PC-3 (cell line): ENCODE data around the gene METTL24. TPM values are rescaled to one million over a fixed set of nuclear protein-coding genes. Genes with fewer than 3 reads are reported as not detected.

Experiments used
- ATAC-seq: fragments of 200-7000 bp; cut with Tn5 transposase; 2 replicates; pipeline ENCODE4 v1.9.1; 2020; ENCODE audit warnings: mild to moderate bottlenecking, moderate library complexity
- BruUV-seq: library from RNA; stranded (reverse); fragments of 400-500 nt; replicated peaks from 2 replicates; lab custom pipeline; 2021; lab: Mats Ljungman, UMichigan
- CTCF ChIA-PET: fragments of 300-600 bp; sonication (Branson Sonifier 250); formaldehyde crosslinking; loops from one replicate; lab custom pipeline; 2022; ENCODE audit warnings: antibody characterized with exemption; lab: Charles Lee
- POLR2A ChIA-PET: fragments of 300-600 bp; sonication (Branson Sonifier 250); formaldehyde crosslinking; loops from one replicate; lab custom pipeline; 2022; ENCODE audit warnings: antibody characterized with exemption; ENCODE audit not compliant: unreplicated experiment; lab: Charles Lee
- DNase-seq: peaks from one replicate; pipeline ENCODE4 v3.0.0-alpha.2; 2015
- H2AFZ ChIP-seq: fragments of 300-600 bp; sonication (generic); 2 replicates; pipeline ENCODE4 v1.6.0; 2016; ENCODE audit warnings: antibody characterized with exemption, low read length
- H3F3A ChIP-seq: fragments of 300-600 bp; sonication (generic); one replicate; pipeline ENCODE4 v1.6.0; 2017; ENCODE audit warnings: antibody characterized with exemption, low read length, control low read depth, mild to moderate bottlenecking; ENCODE audit not compliant: unreplicated experiment
- H3K27ac ChIP-seq: fragments of 300-600 bp; sonication (generic); 2 replicates; pipeline ENCODE4 v1.5.1; 2016; ENCODE audit warnings: mild to moderate bottlenecking, low read length
- H3K27me3 ChIP-seq: fragments of 300-600 bp; sonication (generic); 2 replicates; pipeline ENCODE4 v1.6.1; 2016; ENCODE audit warnings: low read length, mixed read lengths
- H3K36me3 ChIP-seq: fragments of 300-600 bp; sonication (generic); 2 replicates; pipeline ENCODE4 v1.6.1; 2016; ENCODE audit warnings: low read depth, mixed run types, low read length, mixed read lengths
- H3K4me1 ChIP-seq: fragments of 300-600 bp; sonication (generic); 2 replicates; pipeline ENCODE4 v1.5.1; 2016; ENCODE audit warnings: low read length; ENCODE audit not compliant: insufficient read depth
- H3K4me2 ChIP-seq: fragments of 300-600 bp; sonication (generic); 2 replicates; pipeline ENCODE4 v1.6.0; 2016; ENCODE audit warnings: low read length
- H3K4me3 ChIP-seq: fragments of 300-600 bp; sonication (generic); 2 replicates; pipeline ENCODE4 v1.5.1; 2016; ENCODE audit warnings: mild to moderate bottlenecking, low read length, mixed read lengths
- H3K79me2 ChIP-seq: fragments of 300-600 bp; sonication (generic); 2 replicates; pipeline ENCODE4 v1.6.1; 2017; ENCODE audit warnings: low read length, mixed read lengths
- H3K9ac ChIP-seq: fragments of 300-600 bp; sonication (generic); 2 replicates; pipeline ENCODE4 v1.6.0; 2016; ENCODE audit warnings: mild to moderate bottlenecking, low read length
- H3K9me2 ChIP-seq: fragments of 300-600 bp; sonication (generic); replicated peaks from 2 replicates; pipeline ENCODE4 v1.6.1; 2016; ENCODE audit warnings: mixed run types, low read length, mixed read lengths
- H3K9me3 ChIP-seq: fragments of 300-600 bp; sonication (generic); 2 replicates; pipeline ENCODE4 v1.6.1; 2016; ENCODE audit warnings: low read length, mixed read lengths
- H4K20me1 ChIP-seq: fragments of 300-600 bp; sonication (generic); 2 replicates; pipeline ENCODE4 v1.6.1; 2016; ENCODE audit warnings: low read length, mixed read lengths
- EZH2 ChIP-seq: fragments of 300-600 bp; sonication (generic); IDR thresholded peaks from one replicate; pipeline ENCODE4 v1.6.1; 2017; ENCODE audit warnings: antibody characterized with exemption, mild to moderate bottlenecking, low read length; ENCODE audit not compliant: unreplicated experiment
- EZH2phosphoT487 ChIP-seq: fragments of 300-600 bp; sonication (generic); IDR thresholded peaks from 2 replicates; pipeline ENCODE4 v1.6.1; 2018; ENCODE audit warnings: mild to moderate bottlenecking, antibody characterized with exemption, low read length, borderline replicate concordance
- intact Hi-C: fragments of 100-400 bp; cut with micrococcal nuclease; formaldehyde crosslinking; loops from 2 replicates; pipeline ENCODE4 v1.9.0; 2023
- total RNA-seq: library from RNA; depleted of rRNA; stranded (reverse); fragments of >200 nt; gene quantifications from 2 replicates; pipeline ENCODE4 v1.2.3, GENCODE V29; 2014
- TF ChIP-seq, protein P1 (sequence below): fragments of 300-600 bp; sonication (generic); conservative IDR thresholded peaks from 2 replicates; pipeline ENCODE4 v1.5.1; 2017; ENCODE audit warnings: antibody characterized with exemption, low read depth, mild to moderate bottlenecking, low read length

Gene METTL24
- total RNA-seq, 1 experiment from 2014 or later = not detected

DNA sequence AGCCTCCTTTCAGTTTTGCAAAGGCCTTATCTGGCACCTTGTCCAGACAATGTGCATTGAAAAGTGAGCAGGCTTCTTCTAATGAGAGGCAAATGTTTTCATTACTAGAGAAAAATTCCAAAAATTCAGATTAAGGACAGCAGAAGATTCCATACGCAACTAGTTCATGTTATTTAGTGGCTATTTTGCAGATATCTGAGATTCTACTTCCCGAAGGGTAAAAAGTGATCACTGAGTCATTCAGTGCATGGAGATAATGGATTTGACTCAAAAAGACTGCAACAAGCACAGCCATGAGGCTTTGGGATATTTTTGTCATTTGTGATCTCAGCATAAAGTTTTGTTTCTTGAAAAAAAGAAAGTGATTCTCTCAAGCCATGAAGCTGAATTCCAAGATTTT is 29.9 kb downstream of the METTL24 start:
- no peaks in the 10 kb centered on the region for H3F3A ChIP-seq
- H3K9ac ChIP-seq = no peak overlapping the region
- TF ChIP-seq, protein P1, sequence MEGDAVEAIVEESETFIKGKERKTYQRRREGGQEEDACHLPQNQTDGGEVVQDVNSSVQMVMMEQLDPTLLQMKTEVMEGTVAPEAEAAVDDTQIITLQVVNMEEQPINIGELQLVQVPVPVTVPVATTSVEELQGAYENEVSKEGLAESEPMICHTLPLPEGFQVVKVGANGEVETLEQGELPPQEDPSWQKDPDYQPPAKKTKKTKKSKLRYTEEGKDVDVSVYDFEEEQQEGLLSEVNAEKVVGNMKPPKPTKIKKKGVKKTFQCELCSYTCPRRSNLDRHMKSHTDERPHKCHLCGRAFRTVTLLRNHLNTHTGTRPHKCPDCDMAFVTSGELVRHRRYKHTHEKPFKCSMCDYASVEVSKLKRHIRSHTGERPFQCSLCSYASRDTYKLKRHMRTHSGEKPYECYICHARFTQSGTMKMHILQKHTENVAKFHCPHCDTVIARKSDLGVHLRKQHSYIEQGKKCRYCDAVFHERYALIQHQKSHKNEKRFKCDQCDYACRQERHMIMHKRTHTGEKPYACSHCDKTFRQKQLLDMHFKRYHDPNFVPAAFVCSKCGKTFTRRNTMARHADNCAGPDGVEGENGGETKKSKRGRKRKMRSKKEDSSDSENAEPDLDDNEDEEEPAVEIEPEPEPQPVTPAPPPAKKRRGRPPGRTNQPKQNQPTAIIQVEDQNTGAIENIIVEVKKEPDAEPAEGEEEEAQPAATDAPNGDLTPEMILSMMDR = no peak
- TF ChIP-seq EZH2 (no peak), EZH2phosphoT487 (no peak)
- H2AFZ ChIP-seq = no peak overlapping the region
- H3K36me3 ChIP-seq = no peaks in the 10 kb centered on the region
- H3K27me3 ChIP-seq = no peaks in the 10 kb centered on the region
- no peaks in the 10 kb centered on the region for H3K9me2 ChIP-seq
- no peaks in the 10 kb centered on the region for H4K20me1 ChIP-seq
- H3K79me2 ChIP-seq = no peaks in the 10 kb centered on the region
- ChIA-PET POLR2A (no interaction called here), CTCF (no interaction called here)
- H3K4me2 ChIP-seq = no peak overlapping the region
- no peak overlapping the region for H3K4me3 ChIP-seq
- intact Hi-C loops = no loop called here
- no peak overlapping the region for H3K27ac ChIP-seq
- no TSS peak for BruUV-seq
- ATAC-seq (no peak), DNase-seq (no peak)
- peaks cover 16% of the 10 kb centered on the region for H3K4me1 ChIP-seq
- no peaks in the 10 kb centered on the region for H3K9me3 ChIP-seq

DNA sequence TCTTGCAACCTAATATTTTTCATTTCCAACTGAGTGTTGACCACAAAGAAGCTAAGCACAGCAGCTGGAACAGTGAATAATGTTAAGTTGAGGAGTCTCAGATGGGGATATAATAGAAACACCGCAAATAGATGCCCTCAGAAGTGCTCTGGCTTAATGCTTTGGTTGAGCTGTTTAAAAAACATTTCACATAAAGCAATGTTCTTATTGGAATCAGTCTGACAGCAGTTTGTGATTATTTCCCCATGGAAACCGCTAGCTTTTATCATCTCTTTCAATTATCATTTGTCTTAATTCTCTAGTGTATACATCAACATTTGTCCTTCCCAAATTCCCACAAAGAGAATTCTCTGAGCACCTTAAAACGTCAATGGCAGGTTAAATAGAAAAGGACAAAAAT is 30.8 kb downstream of the METTL24 start:
- ChIA-PET POLR2A (no interaction called here), CTCF (no interaction called here)
- H3K27ac ChIP-seq = no peak overlapping the region
- H3K4me1 ChIP-seq = peaks cover 16% of the 10 kb centered on the region
- no peak overlapping the region for H2AFZ ChIP-seq
- no peaks in the 10 kb centered on the region for H3K9me3 ChIP-seq
- H3K36me3 ChIP-seq = no peaks in the 10 kb centered on the region
- H3K9me2 ChIP-seq = no peaks in the 10 kb centered on the region
- no peaks in the 10 kb centered on the region for H3F3A ChIP-seq
- TF ChIP-seq, protein P1 = no peak
- TF ChIP-seq EZH2phosphoT487 (no peak), EZH2 (no peak)
- H4K20me1 ChIP-seq = no peaks in the 10 kb centered on the region
- H3K79me2 ChIP-seq = no peaks in the 10 kb centered on the region
- intact Hi-C loops = no loop called here
- DNase-seq (no peak), ATAC-seq (no peak)
- BruUV-seq = no TSS peak
- H3K9ac ChIP-seq = no peak overlapping the region
- H3K27me3 ChIP-seq = no peaks in the 10 kb centered on the region
- H3K4me3 ChIP-seq = no peak overlapping the region
- no peak overlapping the region for H3K4me2 ChIP-seq

DNA sequence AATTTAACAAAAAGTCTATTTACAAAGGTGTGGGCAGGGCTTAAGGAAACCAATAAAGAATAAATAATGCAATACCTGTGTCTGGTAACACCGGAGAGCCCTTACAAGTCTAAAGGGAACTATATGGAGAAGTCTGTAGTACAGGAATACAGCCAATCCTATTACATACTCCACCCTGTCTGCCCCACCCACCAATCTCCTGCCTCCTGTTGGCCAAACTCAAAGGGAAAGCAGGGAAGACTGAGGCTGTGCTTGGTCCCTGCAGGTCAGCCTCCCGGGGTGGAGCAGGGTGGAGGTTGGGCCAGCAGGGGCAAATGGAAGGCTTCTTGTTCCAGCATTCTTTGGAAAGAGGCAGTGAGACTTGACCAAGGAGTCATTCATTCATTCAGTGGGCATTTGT is 31.5 kb downstream of the METTL24 start:
- CTCF ChIA-PET = no interaction called here

More for the DNA sequence above, 31.5 kb downstream of the METTL24 start:
- intact Hi-C loops = no loop called here
- Histone ChIP-seq H3K4me1 (peaks cover 16% of the 10 kb centered on the region), H3K27ac (no peak overlapping the region), H4K20me1 (no peaks in the 10 kb centered on the region), H3K9me3 (no peaks in the 10 kb centered on the region), H3K27me3 (no peaks in the 10 kb centered on the region), H3K36me3 (no peaks in the 10 kb centered on the region), H3K9me2 (no peaks in the 10 kb centered on the region), H2AFZ (no peak overlapping the region), H3K4me2 (no peak overlapping the region), H3K9ac (no peak overlapping the region), H3F3A (no peaks in the 10 kb centered on the region), H3K79me2 (no peaks in the 10 kb centered on the region), H3K4me3 (no peak overlapping the region)
- no TSS peak for BruUV-seq
- POLR2A ChIA-PET = no interaction called here
- TF ChIP-seq, protein P1 = no peak
- TF ChIP-seq EZH2 (no peak), EZH2phosphoT487 (no peak)
- no peak for ATAC-seq
- DNase-seq = no peak
